H9 (cell line): ENCODE data around the gene FBXW4. TPM values are rescaled to one million over a fixed set of nuclear protein-coding genes. Genes with fewer than 3 reads are reported as not detected.

Experiments
- DNase-seq: peaks from one replicate; pipeline ENCODE4 v3.0.0-alpha.2; 2017
- H2AFZ ChIP-seq: one replicate; pipeline ENCODE4 v1.6.1; 2013; ENCODE audit warnings: mild to moderate bottlenecking, low read length, control low read depth, moderate library complexity
- H2AK5ac ChIP-seq: 2 replicates; pipeline ENCODE4 v1.6.1; 2013; ENCODE audit warnings: low read length, control low read depth, mixed read lengths; ENCODE audit not compliant: insufficient read length
- H2BK120ac ChIP-seq: one replicate; pipeline ENCODE4 v1.6.1; 2013; ENCODE audit warnings: low read depth, mild to moderate bottlenecking, low read length, control low read depth, inconsistent platforms; ENCODE audit not compliant: poor library complexity, severe bottlenecking
- H2BK12ac ChIP-seq: 2 replicates; pipeline ENCODE4 v1.6.1; 2013; ENCODE audit warnings: low read length, control low read depth, mixed read lengths, low read depth; ENCODE audit not compliant: insufficient read length
- H2BK15ac ChIP-seq: 2 replicates; pipeline ENCODE4 v1.6.1; 2013; ENCODE audit warnings: low read depth, low read length, control low read depth
- H2BK20ac ChIP-seq: one replicate; pipeline ENCODE4 v1.6.1; 2013; ENCODE audit warnings: low read depth, mild to moderate bottlenecking, low read length, control low read depth, inconsistent platforms; ENCODE audit not compliant: poor library complexity, severe bottlenecking
- H2BK5ac ChIP-seq: 2 replicates; pipeline ENCODE4 v1.6.1; 2013; ENCODE audit warnings: low read length, control low read depth, mixed read lengths; ENCODE audit not compliant: insufficient read length
- H3K14ac ChIP-seq: 2 replicates; pipeline ENCODE4 v1.6.1; 2013; ENCODE audit warnings: low read length, control low read depth; ENCODE audit not compliant: insufficient read depth
- H3K18ac ChIP-seq: 2 replicates; pipeline ENCODE4 v1.6.1; 2013; ENCODE audit warnings: low read depth, mild to moderate bottlenecking, mixed read lengths, low read length, control low read depth; ENCODE audit not compliant: insufficient read length
- H3K23ac ChIP-seq: 2 replicates; pipeline ENCODE4 v1.6.1; 2013; ENCODE audit warnings: low read length, control low read depth, mixed read lengths, low read depth; ENCODE audit not compliant: insufficient read length
- H3K23me2 ChIP-seq: 2 replicates; pipeline ENCODE4 v1.6.1; 2013; ENCODE audit warnings: low read depth, mild to moderate bottlenecking, mixed read lengths, low read length, control low read depth; ENCODE audit not compliant: insufficient read length, poor library complexity, severe bottlenecking
- H3K27ac ChIP-seq: 2 replicates; pipeline ENCODE4 v1.5.1; 2013; ENCODE audit warnings: low read length, control low read depth, mixed read lengths, low read depth; ENCODE audit not compliant: insufficient read length
- H3K27me3 ChIP-seq: 2 replicates; pipeline ENCODE4 v1.6.1; 2013; ENCODE audit warnings: low read length, control low read depth, inconsistent platforms; ENCODE audit not compliant: insufficient read depth
- H3K4ac ChIP-seq: 2 replicates; pipeline ENCODE4 v1.6.1; 2013; ENCODE audit warnings: low read depth, mild to moderate bottlenecking, control low read depth, inconsistent platforms, low read length, moderate library complexity
- H3K4me1 ChIP-seq: 2 replicates; pipeline ENCODE4 v1.6.1; 2013; ENCODE audit warnings: low read length, control low read depth, inconsistent platforms; ENCODE audit not compliant: insufficient read depth
- H3K4me2 ChIP-seq: 2 replicates; pipeline ENCODE4 v1.6.1; 2013; ENCODE audit warnings: low read length, control low read depth, mixed read lengths; ENCODE audit not compliant: insufficient read length, insufficient read depth
- H3K56ac ChIP-seq: 2 replicates; pipeline ENCODE4 v1.6.1; 2013; ENCODE audit warnings: low read depth, mild to moderate bottlenecking, mixed read lengths, low read length, control low read depth; ENCODE audit not compliant: insufficient read length
- H3K79me1 ChIP-seq: 2 replicates; pipeline ENCODE4 v1.6.1; 2013; ENCODE audit warnings: low read depth, mild to moderate bottlenecking, moderate library complexity, low read length, control low read depth, inconsistent platforms; ENCODE audit not compliant: insufficient read depth, poor library complexity, severe bottlenecking
- H3K79me2 ChIP-seq: 2 replicates; pipeline ENCODE4 v1.6.1; 2013; ENCODE audit warnings: low read length, control low read depth, inconsistent platforms; ENCODE audit not compliant: insufficient read depth
- H3K9ac ChIP-seq: 2 replicates; pipeline ENCODE4 v1.6.1; 2013; ENCODE audit warnings: low read length, control low read depth, mixed read lengths; ENCODE audit not compliant: insufficient read length; ENCODE audit errors: extremely low read depth
- H3K9me3 ChIP-seq: one replicate; pipeline ENCODE4 v1.6.1; 2013; ENCODE audit warnings: low read depth, low read length, inconsistent platforms; ENCODE audit not compliant: control insufficient read depth
- H3T11ph ChIP-seq: one replicate; pipeline ENCODE4 v1.6.1; 2013; ENCODE audit warnings: mild to moderate bottlenecking, low read length, control low read depth, inconsistent platforms
- H4K20me1 ChIP-seq: one replicate; pipeline ENCODE4 v1.6.1; 2013; ENCODE audit not compliant: control insufficient read depth, insufficient read length, insufficient read depth
- H4K5ac ChIP-seq: 2 replicates; pipeline ENCODE4 v1.6.1; 2013; ENCODE audit warnings: low read depth, mild to moderate bottlenecking, mixed read lengths, low read length, control low read depth; ENCODE audit not compliant: insufficient read length
- H4K8ac ChIP-seq: replicated peaks from 2 replicates; pipeline ENCODE4 v1.6.1; 2013; ENCODE audit warnings: low read length, control low read depth, mixed read lengths, low read depth; ENCODE audit not compliant: insufficient read length
- H4K91ac ChIP-seq: 2 replicates; pipeline ENCODE4 v1.6.1; 2013; ENCODE audit warnings: low read depth, mild to moderate bottlenecking, moderate library complexity, mixed read lengths, low read length, control low read depth; ENCODE audit not compliant: insufficient read length
- H3K27ac Mint-ChIP-seq, 3 experiments: 2 replicates in 2 of 3; 3 replicates in 1 of 3; pipeline ENCODE4 v1.8.0; 2020 to 2021; ENCODE audit warnings: mixed read lengths in 3 of 3, mild to moderate bottlenecking in 1 of 3, moderate library complexity in 1 of 3
- H3K27me3 Mint-ChIP-seq: 2 replicates; pipeline ENCODE4 v1.8.0; 2021; ENCODE audit warnings: low read depth, mild to moderate bottlenecking, moderate library complexity, mixed read lengths
- H3K36me3 Mint-ChIP-seq, 3 experiments: 2 replicates in 2 of 3; 3 replicates in 1 of 3; pipeline ENCODE4 v1.8.0; 2020 to 2021; ENCODE audit warnings: low read depth in 3 of 3, mixed read lengths in 3 of 3; ENCODE audit not compliant: insufficient read depth in 1 of 3
- H3K4me1 Mint-ChIP-seq, 2 experiments: 2 replicates each; pipeline ENCODE4 v1.8.0; 2020; ENCODE audit warnings: mixed read lengths in 2 of 2
- H3K4me3 Mint-ChIP-seq, 2 experiments: 2 replicates in 1 of 2; 3 replicates in 1 of 2; pipeline ENCODE4 v1.8.0; 2020 to 2021; ENCODE audit warnings: mild to moderate bottlenecking in 2 of 2, mixed read lengths in 2 of 2, moderate library complexity in 1 of 2
- H3K9me3 Mint-ChIP-seq, 2 experiments: 2 replicates in 1 of 2; 3 replicates in 1 of 2; pipeline ENCODE4 v1.8.0; 2020; ENCODE audit warnings: mild to moderate bottlenecking in 2 of 2, mixed read lengths in 2 of 2, moderate library complexity in 1 of 2
- CTCF ChIP-seq: fragments of 200-600 bp; sonication (generic); conservative IDR thresholded peaks from 3 replicates; pipeline ENCODE4 v1.8.0; 2021; ENCODE audit warnings: antibody characterized with exemption, mild to moderate bottlenecking
- WGBS: extraction: QIAGEN DNeasy Blood & Tissue Kit; methylation state at CpG from one replicate; pipeline ENCODE4 v1.1.7; 2013; ENCODE audit warnings: missing lambda C conversion rate, low lambda C conversion rate, mixed read lengths; ENCODE audit not compliant: insufficient read length; ENCODE audit errors: extremely low coverage; 5-methylcytosine and 5-hydroxymethylcytosine counted together
- total RNA-seq: library from RNA; stranded (reverse); gene quantifications from 2 replicates; pipeline ENCODE4 v1.2.1, GENCODE V29; 2021

FBXW4 gene
- total RNA-seq, 1 experiment from 2014 or later: 41.6 TPM

- Mint-ChIP-seq H3K4me1 (peaks cover 21 to 32% of the 10 kb centered on the region in 2 experiments), H3K9me3 (peaks cover 3 to 8% of the 10 kb centered on the region in 2 experiments; a peak in 4 of 5 replicates), H3K27ac (no peak overlapping the region; a peak in 1 of 7 replicates), H3K4me3 (no peak overlapping the region), H3K27me3 (peaks cover 50% of the 10 kb centered on the region), H3K36me3 (peaks cover 14 to 27% (median 25%) of the 10 kb centered on the region in 3 experiments)
- Histone ChIP-seq H3K56ac (no peak overlapping the region), H3K27ac (no peak overlapping the region), H3K4ac (no peak overlapping the region), H3K79me2 (no peaks in the 10 kb centered on the region), H2BK12ac (no peak overlapping the region), H2BK15ac (no peak overlapping the region), H3K23ac (no peak overlapping the region), H3T11ph (no peak overlapping the region), H2BK20ac (no peak overlapping the region), H4K8ac (no peak overlapping the region), H3K4me2 (no peak overlapping the region), H4K91ac (no peak overlapping the region), H3K79me1 (no peaks in the 10 kb centered on the region), H3K18ac (peak overlapping the region; percentile 9), H3K9me3 (no peaks in the 10 kb centered on the region), H3K27me3 (peaks cover 6% of the 10 kb centered on the region; the same call in 1 of the 2 replicates), H2BK120ac (no peak overlapping the region), H4K5ac (no peak overlapping the region), H3K4me1 (no peaks in the 10 kb centered on the region), H2AFZ (no peak overlapping the region), H2BK5ac (no peak overlapping the region), H3K9ac (no peak overlapping the region), H4K20me1 (no peaks in the 10 kb centered on the region), H3K14ac (no peak overlapping the region), H3K23me2 (peaks cover 16% of the 10 kb centered on the region), H2AK5ac (no peak overlapping the region)
- no peak for DNase-seq
- no peak for TF ChIP-seq CTCF
- WGBS: no CpG with 5 or more reads among the region's 25 CpGs
Measured at GRCh38 chr10:101573885-101574753, 120.9 kb downstream of the FBXW4 start.
